IMR-90 (cell line): Measurements from ENCODE around the gene GLIS1. TPM values are rescaled to one million over a fixed set of nuclear protein-coding genes. Genes with fewer than 3 reads are reported as not detected.

ENCODE experiments used
- ATAC-seq: fragments of 200-7000 bp; cut with Tn5 transposase; 2 replicates; pipeline ENCODE4 v1.9.1; 2020; ENCODE audit warnings: low read depth, mild to moderate bottlenecking, moderate library complexity
- BruUV-seq: library from RNA; stranded (reverse); fragments of 400-500 nt; replicated peaks from 2 replicates; lab custom pipeline; 2021; lab: Mats Ljungman, UMichigan
- CTCF ChIA-PET: fragments of 300-600 bp; formaldehyde crosslinking; extraction: SDS; loops from one replicate; lab custom pipeline; 2021; ENCODE audit warnings: antibody characterized with exemption; lab: Yijun Ruan, JAX
- POLR2A ChIA-PET: fragments of 300-600 bp; sonication (Branson Sonifier 250); formaldehyde crosslinking; loops from one replicate; lab custom pipeline; 2022; ENCODE audit warnings: antibody characterized with exemption; ENCODE audit not compliant: unreplicated experiment; lab: Charles Lee
- DNase-seq: peaks from one replicate; pipeline ENCODE4 v3.0.0; 2013
- H2AFZ ChIP-seq: replicated peaks from 2 replicates; pipeline ENCODE3; 2013; ENCODE audit warnings: low read length, mild to moderate bottlenecking; ENCODE audit not compliant: poor library complexity
- H2AK5ac ChIP-seq: 2 replicates; pipeline ENCODE4 v1.6.1; 2013; ENCODE audit warnings: low read depth, low read length, inconsistent platforms
- H2AK9ac ChIP-seq: replicated peaks from 2 replicates; pipeline ENCODE3; 2013; ENCODE audit warnings: mild to moderate bottlenecking, low read depth, low read length, moderate library complexity; ENCODE audit not compliant: poor library complexity
- H2BK120ac ChIP-seq: 2 replicates; pipeline ENCODE4 v1.6.1; 2013; ENCODE audit warnings: low read depth, low read length, inconsistent platforms
- H2BK15ac ChIP-seq: 3 replicates; pipeline ENCODE4 v1.6.1; 2013; ENCODE audit warnings: low read depth, low read length, inconsistent platforms
- H2BK20ac ChIP-seq: 2 replicates; pipeline ENCODE4 v1.6.1; 2013; ENCODE audit warnings: low read depth, mild to moderate bottlenecking, inconsistent platforms, low read length, moderate library complexity
- H2BK5ac ChIP-seq: 2 replicates; pipeline ENCODE4 v1.6.1; 2013; ENCODE audit warnings: mild to moderate bottlenecking, low read depth, low read length, inconsistent platforms; ENCODE audit not compliant: poor library complexity, severe bottlenecking
- H3K14ac ChIP-seq: replicated peaks from 2 replicates; pipeline ENCODE4 v1.6.1; 2013; ENCODE audit warnings: low read depth, low read length, inconsistent platforms
- H3K18ac ChIP-seq: 2 replicates; pipeline ENCODE4 v1.6.1; 2013; ENCODE audit warnings: low read depth, low read length, control low read depth
- H3K23ac ChIP-seq: 2 replicates; pipeline ENCODE4 v1.6.1; 2013; ENCODE audit warnings: low read depth, low read length, inconsistent platforms
- H3K27ac ChIP-seq: 2 replicates; pipeline ENCODE4 v1.5.1; 2013; ENCODE audit warnings: mild to moderate bottlenecking, control low read depth, low read length; ENCODE audit not compliant: insufficient read depth
- H3K27me3 ChIP-seq: 2 replicates; pipeline ENCODE4 v1.6.1; 2013; ENCODE audit warnings: low read length; ENCODE audit not compliant: control insufficient read depth, insufficient read depth
- H3K36me3 ChIP-seq: 2 replicates; pipeline ENCODE4 v1.6.1; 2013; ENCODE audit warnings: low read length, mixed read lengths; ENCODE audit not compliant: control insufficient read depth, insufficient read depth
- H3K4ac ChIP-seq: 2 replicates; pipeline ENCODE4 v1.6.1; 2013; ENCODE audit warnings: low read depth, low read length, inconsistent platforms
- H3K4me1 ChIP-seq: 2 replicates; pipeline ENCODE4 v1.6.1; 2013; ENCODE audit warnings: low read length, mixed read lengths; ENCODE audit not compliant: control insufficient read depth, insufficient read depth
- H3K4me2 ChIP-seq: 2 replicates; pipeline ENCODE4 v1.6.1; 2013; ENCODE audit warnings: low read depth, mild to moderate bottlenecking, control low read depth, low read length, moderate library complexity
- H3K4me3 ChIP-seq: 2 replicates; pipeline ENCODE4 v1.5.1; 2013; ENCODE audit warnings: low read depth, mild to moderate bottlenecking, control low read depth, low read length, moderate library complexity; ENCODE audit not compliant: insufficient read depth
- H3K56ac ChIP-seq: 2 replicates; pipeline ENCODE4 v1.6.1; 2013; ENCODE audit warnings: low read length, inconsistent platforms; ENCODE audit not compliant: insufficient read depth; ENCODE audit errors: extremely low read depth
- H3K79me1 ChIP-seq, 2 experiments: 2 replicates each; pipeline ENCODE4 v1.6.1; 2013; ENCODE audit warnings: low read length in 2 of 2, inconsistent platforms in 1 of 2, low read depth in 1 of 2
- H3K9ac ChIP-seq: 2 replicates; pipeline ENCODE4 v1.6.1; 2013; ENCODE audit warnings: low read depth, low read length, control low read depth
- H3K9me1 ChIP-seq: 2 replicates; pipeline ENCODE4 v1.6.1; 2013; ENCODE audit warnings: low read length, inconsistent platforms; ENCODE audit not compliant: insufficient read depth
- H3K9me3 ChIP-seq: 2 replicates; pipeline ENCODE4 v1.6.1; 2013; ENCODE audit warnings: low read length; ENCODE audit not compliant: control insufficient read depth, insufficient read depth
- H4K20me1 ChIP-seq: 2 replicates; pipeline ENCODE4 v1.6.1; 2013; ENCODE audit warnings: low read length, inconsistent platforms; ENCODE audit not compliant: insufficient read depth
- H4K5ac ChIP-seq: 2 replicates; pipeline ENCODE4 v1.6.1; 2013; ENCODE audit warnings: mild to moderate bottlenecking, low read depth, low read length, control low read depth
- H4K8ac ChIP-seq, 2 experiments: 2 replicates each; pipeline ENCODE4 v1.6.1; 2013; ENCODE audit warnings: low read depth in 2 of 2, low read length in 2 of 2, control low read depth in 1 of 2, inconsistent platforms in 1 of 2
- H4K91ac ChIP-seq: 2 replicates; pipeline ENCODE4 v1.6.1; 2013; ENCODE audit warnings: low read depth, low read length, inconsistent platforms; ENCODE audit not compliant: insufficient read depth
- BHLHE40 ChIP-seq: fragments of 150-350 bp; IDR thresholded peaks from 2 replicates; pipeline ENCODE4 v1.6.1; 2016; ENCODE audit warnings: mild to moderate bottlenecking, low read depth, low read length
- CEBPB ChIP-seq: IDR thresholded peaks from 2 replicates; pipeline ENCODE4 v1.6.1; 2012; ENCODE audit warnings: low read depth, low read length, improper control_type of control experiment
- FOS ChIP-seq: fragments of 150-350 bp; IDR thresholded peaks from 2 replicates; pipeline ENCODE4 v1.6.1; 2016; ENCODE audit warnings: low read depth, low read length
- MAFK ChIP-seq: IDR thresholded peaks from 2 replicates; pipeline ENCODE4 v1.6.1; 2012; ENCODE audit warnings: low read depth, low read length, improper control_type of control experiment
- MXI1 ChIP-seq: IDR thresholded peaks from 2 replicates; pipeline ENCODE4 v1.6.1; 2012; ENCODE audit warnings: low read depth, mild to moderate bottlenecking, low read length, moderate library complexity, borderline replicate concordance
- POLR2A ChIP-seq: IDR thresholded peaks from 2 replicates; pipeline ENCODE4 v1.6.1; 2012; ENCODE audit warnings: mild to moderate bottlenecking, low read depth, low read length
- RCOR1 ChIP-seq: IDR thresholded peaks from 2 replicates; pipeline ENCODE4 v1.6.1; 2012; ENCODE audit warnings: mild to moderate bottlenecking, low read length, improper control_type of control experiment; ENCODE audit not compliant: insufficient replicate concordance
- RFX5 ChIP-seq: IDR thresholded peaks from 2 replicates; pipeline ENCODE4 v1.8.0; 2012; ENCODE audit warnings: low read depth, mild to moderate bottlenecking, low read length, moderate library complexity
- SMC3 ChIP-seq: fragments of 150-350 bp; IDR thresholded peaks from 2 replicates; pipeline ENCODE4 v1.6.1; 2016; ENCODE audit warnings: low read depth, mild to moderate bottlenecking, antibody characterized with exemption, low read length, moderate library complexity
- WGBS, 2 experiments: methylation state at CpG; one replicate each; pipeline versions ENCODE4 v1.1.5 to v1.1.7; 2013; ENCODE audit warnings: missing lambda C conversion rate in 2 of 2; ENCODE audit not compliant: insufficient read length in 1 of 2; ENCODE audit errors: extremely low coverage in 2 of 2; 5-methylcytosine and 5-hydroxymethylcytosine counted together
- dilution Hi-C: fragments of 300-500 bp; cut with HindIII; formaldehyde crosslinking; loops from one replicate; pipeline ENCODE4 v1.14.3; 2018; ENCODE audit warnings: low sequenced_read_pairs; ENCODE audit not compliant: unreplicated experiment
- in situ Hi-C: fragments of 300-500 bp; cut with MboI; formaldehyde crosslinking; loops from 3 replicates; pipeline ENCODE4 v1.14.3; 2019; ENCODE audit warnings: low sequenced_read_pairs, inconsistent platforms, mixed read lengths
- intact Hi-C: fragments of 100-400 bp; cut with micrococcal nuclease; formaldehyde crosslinking; loops from 2 replicates; pipeline ENCODE4 v1.10.0; 2022
- polyA plus RNA-seq, 3 experiments: library from polyadenylated mRNA; depleted of rRNA; stranded (reverse); fragments of >200 nt; gene quantifications; 2 replicates each; pipeline ENCODE4 v1.2.3, GENCODE V29; 2012; ENCODE audit warnings: low replicate concordance in 1 of 3
- total RNA-seq: library from RNA; depleted of rRNA; stranded (reverse); fragments of >200 nt; gene quantifications from 2 replicates; pipeline ENCODE4 v1.2.3, GENCODE V29; 2012
- TF ChIP-seq, protein P1 (sequence below): fragments of 150-350 bp; IDR thresholded peaks from 2 replicates; pipeline ENCODE4 v1.6.1; 2016; ENCODE audit warnings: low read depth, mild to moderate bottlenecking, low read length, moderate library complexity, borderline replicate concordance
- TF ChIP-seq, protein P2 (sequence below): fragments of 150-350 bp; IDR thresholded peaks from 2 replicates; pipeline ENCODE4 v1.6.1; 2017; ENCODE audit warnings: mild to moderate bottlenecking, antibody characterized with exemption, low read length, low read depth

GLIS1 gene
- total and polyA plus RNA-seq, 2 of the 4 experiments (the other 2 are of a cell fraction) = 0.18 to 2.3 TPM

DNA sequence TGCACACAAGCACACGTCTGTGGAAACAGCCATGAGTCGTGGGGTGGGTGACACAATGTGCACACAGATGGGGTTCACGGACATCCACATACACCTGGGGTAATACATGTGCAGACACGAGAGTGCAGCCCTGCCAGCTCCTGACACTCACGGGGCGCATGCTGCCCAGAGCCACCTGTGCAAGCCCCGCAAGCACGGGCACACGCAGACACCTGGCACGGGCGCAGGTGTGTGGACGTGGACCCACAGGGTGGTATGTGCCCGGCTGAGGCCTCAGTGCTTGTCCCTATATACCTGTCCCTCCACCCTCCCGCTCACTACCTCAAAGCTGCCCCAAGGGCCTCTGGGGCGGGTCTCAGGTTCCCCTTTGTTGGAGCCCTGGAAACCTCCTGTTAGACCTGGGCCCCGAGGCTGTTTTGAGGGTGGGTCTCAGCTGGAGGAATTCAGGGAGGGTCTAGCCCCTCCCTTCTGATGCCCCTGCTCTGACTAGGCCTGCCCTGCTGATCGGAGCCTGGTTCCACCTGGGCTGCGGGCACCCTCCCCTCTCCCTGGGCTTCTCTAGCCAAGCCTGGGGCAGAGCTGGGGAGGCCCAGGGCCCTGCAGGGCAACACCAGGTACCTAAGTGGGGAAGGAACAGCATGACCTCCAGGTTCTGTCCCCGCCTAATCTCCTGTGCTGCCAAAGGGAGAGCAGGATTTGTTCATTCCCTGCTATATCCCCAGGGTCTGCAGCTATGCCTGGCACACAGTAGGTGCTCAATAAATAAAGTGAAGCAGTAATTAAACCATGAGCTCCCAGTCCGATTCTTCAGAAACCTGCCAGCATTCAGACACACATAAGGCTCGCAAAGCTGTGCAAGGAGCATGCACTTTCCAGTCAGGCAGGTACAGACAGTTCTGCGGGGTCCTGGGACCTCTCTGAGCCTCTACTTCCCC is 230.6 kb downstream of the GLIS1 start (continued):
- TF ChIP-seq, protein P1, sequence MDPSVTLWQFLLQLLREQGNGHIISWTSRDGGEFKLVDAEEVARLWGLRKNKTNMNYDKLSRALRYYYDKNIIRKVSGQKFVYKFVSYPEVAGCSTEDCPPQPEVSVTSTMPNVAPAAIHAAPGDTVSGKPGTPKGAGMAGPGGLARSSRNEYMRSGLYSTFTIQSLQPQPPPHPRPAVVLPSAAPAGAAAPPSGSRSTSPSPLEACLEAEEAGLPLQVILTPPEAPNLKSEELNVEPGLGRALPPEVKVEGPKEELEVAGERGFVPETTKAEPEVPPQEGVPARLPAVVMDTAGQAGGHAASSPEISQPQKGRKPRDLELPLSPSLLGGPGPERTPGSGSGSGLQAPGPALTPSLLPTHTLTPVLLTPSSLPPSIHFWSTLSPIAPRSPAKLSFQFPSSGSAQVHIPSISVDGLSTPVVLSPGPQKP = no peak

DNA sequence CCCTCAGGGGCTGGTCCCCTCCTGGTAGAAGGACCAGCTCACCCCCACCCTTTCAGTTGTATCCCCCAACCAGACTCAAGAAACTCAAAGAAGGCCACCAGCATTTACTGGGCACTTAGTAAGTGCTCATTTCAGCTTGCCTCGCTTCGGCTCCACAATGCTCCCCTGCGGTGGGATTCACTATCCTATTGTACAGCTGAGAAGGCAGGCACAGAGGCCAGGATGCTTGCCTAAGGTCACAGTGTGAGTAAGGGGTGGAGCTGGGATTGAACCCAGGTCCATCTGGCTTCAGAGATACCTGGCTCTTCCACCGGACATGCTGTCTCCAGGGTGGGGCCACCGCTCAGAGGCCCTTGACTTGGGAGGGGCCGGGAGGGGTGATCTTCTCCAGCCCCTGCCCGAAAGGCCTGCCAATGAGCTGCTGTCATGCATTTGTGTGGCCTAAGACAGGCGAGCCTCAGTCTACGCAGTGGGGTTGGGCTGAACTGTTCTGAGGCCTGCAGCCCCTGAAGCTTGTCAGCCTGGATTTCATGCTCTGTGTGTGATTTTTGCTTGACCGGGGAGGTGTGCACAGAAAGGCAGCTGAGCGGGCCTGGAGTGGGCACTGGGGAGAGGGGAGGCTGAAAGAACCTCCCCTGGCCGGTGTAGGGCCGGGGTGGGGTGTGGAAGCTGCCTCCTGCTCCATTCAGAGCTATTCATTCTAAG is 231.7 kb downstream of the GLIS1 start:
- no peak overlapping the region for H3K23ac ChIP-seq
- H3K9ac ChIP-seq = no peak overlapping the region
- H3K4me1 ChIP-seq = peaks cover 3% of the 10 kb centered on the region; the same call in 1 of the 2 replicates
- H3K9me1 ChIP-seq = no peaks in the 10 kb centered on the region
- H3K4ac ChIP-seq = no peak overlapping the region
- CTCF ChIA-PET = no interaction called here
- H2AK5ac ChIP-seq = no peak overlapping the region
- no peak overlapping the region for H2BK15ac ChIP-seq
- no peak overlapping the region for H3K18ac ChIP-seq
- H4K8ac ChIP-seq = no peak overlapping the region
- H3K27ac ChIP-seq = no peak overlapping the region
- peaks cover 4% of the 10 kb centered on the region; the same call in 1 of the 2 replicates for H3K27me3 ChIP-seq
- no peak overlapping the region for H2BK20ac ChIP-seq
- no peaks in the 10 kb centered on the region for H3K36me3 ChIP-seq
- H3K4me2 ChIP-seq = no peak overlapping the region
- no peaks in the 10 kb centered on the region for H4K20me1 ChIP-seq
- dilution Hi-C loops = no loop called here
- no peak overlapping the region for H3K14ac ChIP-seq
- no peaks in the 10 kb centered on the region for H3K9me3 ChIP-seq
- in situ Hi-C loops = no loop called here
- no peak overlapping the region for H4K5ac ChIP-seq
- intact Hi-C loops = no loop called here
- no peak overlapping the region for H2BK120ac ChIP-seq
- BruUV-seq = no TSS peak
- H3K79me1 ChIP-seq = no peaks in the 10 kb centered on the region
- no peak overlapping the region for H4K91ac ChIP-seq
- ATAC-seq = no peak
- POLR2A ChIA-PET = no interaction called here
- no peak overlapping the region for H2AK9ac ChIP-seq
- no peak overlapping the region for H2AFZ ChIP-seq
- no peak for DNase-seq
- H3K56ac ChIP-seq = no peak overlapping the region
- 82% methylated on average over 5 of the region's 13 CpGs; no CpG with 5 or more reads in 1 of the 2 experiments for WGBS, 2 experiments
- no peak overlapping the region for H2BK5ac ChIP-seq
- H3K4me3 ChIP-seq = no peak overlapping the region
- TF ChIP-seq MAFK (no peak), FOS (no peak), CEBPB (no peak), MXI1 (no peak), RFX5 (no peak), POLR2A (no peak), RCOR1 (no peak), BHLHE40 (no peak), SMC3 (no peak)
- TF ChIP-seq, protein P2, sequence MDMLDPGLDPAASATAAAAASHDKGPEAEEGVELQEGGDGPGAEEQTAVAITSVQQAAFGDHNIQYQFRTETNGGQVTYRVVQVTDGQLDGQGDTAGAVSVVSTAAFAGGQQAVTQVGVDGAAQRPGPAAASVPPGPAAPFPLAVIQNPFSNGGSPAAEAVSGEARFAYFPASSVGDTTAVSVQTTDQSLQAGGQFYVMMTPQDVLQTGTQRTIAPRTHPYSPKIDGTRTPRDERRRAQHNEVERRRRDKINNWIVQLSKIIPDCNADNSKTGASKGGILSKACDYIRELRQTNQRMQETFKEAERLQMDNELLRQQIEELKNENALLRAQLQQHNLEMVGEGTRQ = no peak
